PFSK-1 (cell line): ENCODE data around the gene FOXK1.
A peak's percentile ranks its signal among the peaks of the same experiment; 100 is the strongest.

Source experiments
- FOXP2 ChIP-seq: optimal IDR thresholded peaks from 2 replicates; pipeline ENCODE3; 2011; ENCODE audit warnings: borderline replicate concordance, control low read depth, inconsistent platforms; ENCODE audit not compliant: insufficient read depth; ENCODE audit errors: extremely low read length, extremely low read depth
- POLR2AphosphoS5 ChIP-seq: IDR thresholded peaks from 2 replicates; pipeline ENCODE4 v1.6.1; 2012; ENCODE audit warnings: low read depth, mild to moderate bottlenecking, control low read depth, low read length, moderate library complexity
- REST ChIP-seq, 2 experiments: IDR thresholded peaks; 2 replicates each; pipeline versions ENCODE4 v1.6.1 to v1.8.0; 2011 to 2012; ENCODE audit warnings: low read depth in 2 of 2, low read length in 2 of 2, control low read depth in 1 of 2, inconsistent platforms in 1 of 2, mild to moderate bottlenecking in 1 of 2, moderate library complexity in 1 of 2; ENCODE audit not compliant: insufficient read depth in 1 of 2
- SIN3A ChIP-seq: IDR thresholded peaks from 2 replicates; pipeline ENCODE4 v1.6.1; 2012; ENCODE audit warnings: mild to moderate bottlenecking, low read length, moderate library complexity, borderline replicate concordance; ENCODE audit not compliant: insufficient read depth
- TAF1 ChIP-seq: IDR thresholded peaks from 2 replicates; pipeline ENCODE4 v1.6.1; 2012; ENCODE audit warnings: low read length, control low read depth, borderline replicate concordance; ENCODE audit not compliant: insufficient read depth

The FOXK1 gene

GRCh38 chr7:4772306-4772705 is 90.2 kb downstream of the FOXK1 start:
- no peak for TF ChIP-seq POLR2AphosphoS5
- TF ChIP-seq FOXP2 = no peak
- no peak for TF ChIP-seq TAF1
- TF ChIP-seq REST (IDR thresholded peaks at IDR 0.05; ENCODE audit: insufficient read depth in 1 of 2, low read depth in 2 of 2, low read length in 2 of 2) = no peak
- no peak for TF ChIP-seq SIN3A

- TF ChIP-seq SIN3A (no peak), POLR2AphosphoS5 (no peak), REST (IDR thresholded peaks at IDR 0.05; ENCODE audit: insufficient read depth in 1 of 2, low read depth in 2 of 2, low read length in 2 of 2) (no peak)
Observed at GRCh38 chr7:4774007-4774406, 91.9 kb downstream of the FOXK1 start.

GRCh38 chr7:4774658-4775249 is 92.7 kb downstream of the FOXK1 start:
- TF ChIP-seq TAF1 (no peak), POLR2AphosphoS5 (no peak), REST (IDR thresholded peaks at IDR 0.05; ENCODE audit: insufficient read depth in 1 of 2, low read depth in 2 of 2, low read length in 2 of 2) (no peak), FOXP2 (no peak), SIN3A (no peak)

- no peak for TF ChIP-seq REST (IDR thresholded peaks at IDR 0.05; ENCODE audit: insufficient read depth in 1 of 2, low read depth in 2 of 2, low read length in 2 of 2)
- TF ChIP-seq FOXP2 = peak; percentile 91
- peak; percentile 85; the same call in 1 of the 2 replicates for TF ChIP-seq POLR2AphosphoS5
- TF ChIP-seq SIN3A = peak; percentile 85; the same call in 1 of the 2 replicates
- peak; percentile 87 for TF ChIP-seq TAF1
Observed at GRCh38 chr7:4775250-4775847, 93.3 kb downstream of the FOXK1 start, which contains the start of gene AP5Z1. AP5Z1 (plus strand) TSS chr7:4775623; CDS start chr7:4775716, 93 bp downstream.
